ENCODE measurements around the gene CFAP54. TPM values are rescaled to one million over a fixed set of nuclear protein-coding genes. Genes with fewer than 3 reads are reported as not detected.
A peak's percentile ranks its signal among the peaks of the same experiment; 100 is the strongest.

Gene CFAP54
- total RNA-seq, 6 donors from 2014 or later = 0.66 to 48.8 (median 7.4) TPM

DNA sequence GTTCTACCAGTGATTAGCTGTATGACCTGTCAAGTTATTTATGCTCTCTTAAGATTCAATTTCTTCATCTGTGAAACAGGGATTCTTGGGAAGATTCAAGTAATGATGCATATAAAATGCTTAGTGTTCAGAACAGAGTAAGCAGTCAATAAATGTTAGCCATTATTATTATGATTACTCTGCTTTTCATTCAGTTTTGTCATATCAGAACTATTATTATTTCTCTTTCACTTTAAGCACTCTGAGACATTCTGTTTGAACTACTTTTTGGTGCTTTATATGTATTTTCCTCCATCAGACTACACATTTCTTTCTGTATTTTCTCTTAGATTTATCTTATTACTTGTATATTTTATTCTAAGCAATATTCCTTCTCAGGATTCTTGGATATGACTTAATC is 81.2 kb downstream of the CFAP54 start:
- no peak for ATAC-seq (ENCODE audit: low FRiP score in 2 of 2)
- Histone ChIP-seq H3K27ac (no peak overlapping the region), H3K9me3 (no peaks in the 10 kb centered on the region), H3K36me3 (no peaks in the 10 kb centered on the region), H3K4me3 (no peak overlapping the region), H3K27me3 (no peaks in the 10 kb centered on the region), H3K4me1 (no peaks in the 10 kb centered on the region)
- DNase-seq = no peak
- TF ChIP-seq POLR2A (IDR thresholded peaks at IDR 0.05) (no peak), EP300 (IDR thresholded peaks at IDR 0.05) (no peak), POLR2AphosphoS5 (IDR thresholded peaks at IDR 0.05) (no peak)
- TF ChIP-seq, protein P1, sequence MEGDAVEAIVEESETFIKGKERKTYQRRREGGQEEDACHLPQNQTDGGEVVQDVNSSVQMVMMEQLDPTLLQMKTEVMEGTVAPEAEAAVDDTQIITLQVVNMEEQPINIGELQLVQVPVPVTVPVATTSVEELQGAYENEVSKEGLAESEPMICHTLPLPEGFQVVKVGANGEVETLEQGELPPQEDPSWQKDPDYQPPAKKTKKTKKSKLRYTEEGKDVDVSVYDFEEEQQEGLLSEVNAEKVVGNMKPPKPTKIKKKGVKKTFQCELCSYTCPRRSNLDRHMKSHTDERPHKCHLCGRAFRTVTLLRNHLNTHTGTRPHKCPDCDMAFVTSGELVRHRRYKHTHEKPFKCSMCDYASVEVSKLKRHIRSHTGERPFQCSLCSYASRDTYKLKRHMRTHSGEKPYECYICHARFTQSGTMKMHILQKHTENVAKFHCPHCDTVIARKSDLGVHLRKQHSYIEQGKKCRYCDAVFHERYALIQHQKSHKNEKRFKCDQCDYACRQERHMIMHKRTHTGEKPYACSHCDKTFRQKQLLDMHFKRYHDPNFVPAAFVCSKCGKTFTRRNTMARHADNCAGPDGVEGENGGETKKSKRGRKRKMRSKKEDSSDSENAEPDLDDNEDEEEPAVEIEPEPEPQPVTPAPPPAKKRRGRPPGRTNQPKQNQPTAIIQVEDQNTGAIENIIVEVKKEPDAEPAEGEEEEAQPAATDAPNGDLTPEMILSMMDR (IDR thresholded peaks at IDR 0.05) = no peak

DNA sequence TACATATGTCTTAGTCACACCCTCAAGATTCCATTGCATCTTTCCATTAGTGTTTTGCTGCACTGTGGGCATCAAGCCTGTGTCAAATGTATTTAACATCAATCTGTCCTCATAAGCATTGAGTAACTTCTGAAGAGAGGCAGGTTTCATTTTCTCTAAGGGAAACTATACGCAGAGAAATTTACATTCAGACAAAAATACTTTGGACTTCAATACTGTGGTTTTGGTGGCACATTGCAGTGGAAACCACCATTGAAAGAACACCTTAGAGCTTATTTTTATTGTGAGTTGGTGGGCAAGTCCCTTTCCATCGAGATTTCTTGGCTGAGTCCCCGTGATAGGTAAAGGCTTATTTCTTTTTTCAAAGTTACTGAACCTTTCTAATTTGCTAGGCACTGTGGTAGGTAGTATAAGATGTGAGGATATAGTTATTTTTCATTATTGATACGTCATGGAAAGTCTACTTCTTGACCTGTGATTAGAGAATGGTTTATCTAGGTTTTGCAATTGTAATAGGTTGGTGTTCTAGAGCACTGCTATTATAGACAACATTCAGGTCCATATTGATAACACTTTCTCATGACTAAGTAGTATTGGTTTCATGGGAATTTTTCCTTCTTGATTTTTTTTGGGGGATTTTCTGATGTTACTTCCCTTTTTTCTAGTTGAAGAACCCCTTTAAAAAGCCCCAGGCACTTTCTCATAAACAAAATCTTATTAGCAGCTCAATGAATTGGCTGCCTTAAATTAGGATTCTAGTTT is 81.9 kb downstream of the CFAP54 start:
- H3K27ac ChIP-seq = no peak overlapping the region
- H3K36me3 ChIP-seq = no peaks in the 10 kb centered on the region
- H3K27me3 ChIP-seq = no peaks in the 10 kb centered on the region
- WGBS, 2 donors = 80 to 86% methylated on average over 4 of the region's 4 CpGs
- H3K4me3 ChIP-seq = no peak overlapping the region
- H3K9me3 ChIP-seq = no peaks in the 10 kb centered on the region
- TF ChIP-seq EP300 (IDR thresholded peaks at IDR 0.05) (no peak), POLR2A (IDR thresholded peaks at IDR 0.05) (no peak), POLR2AphosphoS5 (IDR thresholded peaks at IDR 0.05) (no peak)
- TF ChIP-seq, protein P1 (IDR thresholded peaks at IDR 0.05) = no peak
- ATAC-seq (ENCODE audit: low FRiP score in 2 of 2) (no peak), DNase-seq (no peak)
- H3K4me1 ChIP-seq = no peaks in the 10 kb centered on the region

DNA sequence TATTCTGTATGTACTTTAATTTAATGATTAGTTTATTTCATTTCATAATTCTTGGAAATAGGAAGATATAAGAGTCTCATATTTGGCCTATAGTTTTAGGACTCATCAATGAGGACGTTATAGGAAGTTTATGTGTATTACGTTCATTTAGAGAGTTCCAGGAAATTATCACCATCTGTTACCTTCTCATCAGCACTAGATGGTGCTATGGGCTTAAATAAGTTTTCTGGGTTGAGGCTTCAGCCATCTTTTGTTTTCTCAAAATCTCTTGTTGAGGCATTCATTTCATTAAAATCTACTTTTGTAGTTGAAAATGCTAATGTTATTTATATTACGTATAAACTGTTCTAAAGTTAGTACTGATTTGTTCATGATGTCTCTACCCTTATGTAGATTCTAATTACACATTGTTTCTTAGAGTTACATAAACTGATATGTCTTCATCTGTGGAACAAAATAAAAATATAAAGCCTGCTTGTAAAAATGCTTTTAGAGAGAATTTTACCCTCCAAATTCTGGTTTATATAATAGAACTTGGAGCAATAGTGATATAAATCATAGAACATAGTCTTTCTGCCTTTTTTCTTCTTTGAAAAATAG is 89.2 kb downstream of the CFAP54 start:
- peak in 1 of 2 donors; percentile 76 for ATAC-seq (ENCODE audit: low FRiP score in 2 of 2)
- 2% methylated on average over 3 of the region's 3 CpGs for WGBS, 2 donors
- DNase-seq = no peak
- H3K27ac ChIP-seq = no peak overlapping the region
- H3K9me3 ChIP-seq = no peaks in the 10 kb centered on the region
- H3K27me3 ChIP-seq = no peaks in the 10 kb centered on the region
- H3K4me1 ChIP-seq = no peaks in the 10 kb centered on the region
- H3K36me3 ChIP-seq = no peaks in the 10 kb centered on the region
- H3K4me3 ChIP-seq = no peak overlapping the region
- no peak for TF ChIP-seq POLR2A (IDR thresholded peaks at IDR 0.05)
- TF ChIP-seq, protein P1 (IDR thresholded peaks at IDR 0.05) = peak in 5 of 6 experiments; percentile 26 to 57 (median 34)

DNA sequence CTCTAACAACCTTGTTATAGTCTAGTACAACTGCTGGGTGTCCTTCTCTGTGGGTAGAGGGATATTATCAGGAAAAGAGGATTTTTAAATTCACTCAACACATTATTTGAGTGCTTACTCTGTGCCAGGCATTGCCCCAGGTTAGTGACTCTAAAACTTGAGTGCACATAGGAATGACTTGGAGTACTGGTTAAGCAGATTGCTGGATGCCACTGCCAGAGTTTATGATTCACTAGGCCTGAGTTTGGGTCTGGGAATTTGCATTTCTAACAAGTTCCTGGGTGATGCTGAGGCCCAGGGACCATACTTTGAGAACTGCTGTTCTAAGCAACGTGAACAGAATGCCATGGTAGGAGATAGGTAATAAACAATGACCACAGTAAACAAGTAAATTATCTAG is 96.6 kb downstream of the CFAP54 start:
- ATAC-seq (ENCODE audit: low FRiP score in 2 of 2) = no peak
- Histone ChIP-seq H3K4me3 (no peak overlapping the region), H3K9me3 (no peaks in the 10 kb centered on the region), H3K36me3 (no peaks in the 10 kb centered on the region), H3K27ac (no peak overlapping the region), H3K27me3 (no peaks in the 10 kb centered on the region), H3K4me1 (no peaks in the 10 kb centered on the region)
- WGBS, 2 donors = 79 to 83% methylated on average over 1 of the region's 1 CpG
- no peak for DNase-seq
- TF ChIP-seq POLR2AphosphoS5 (IDR thresholded peaks at IDR 0.05) (no peak), POLR2A (IDR thresholded peaks at IDR 0.05) (no peak), EP300 (IDR thresholded peaks at IDR 0.05) (no peak)
- TF ChIP-seq, protein P1 (IDR thresholded peaks at IDR 0.05) = no peak

DNA sequence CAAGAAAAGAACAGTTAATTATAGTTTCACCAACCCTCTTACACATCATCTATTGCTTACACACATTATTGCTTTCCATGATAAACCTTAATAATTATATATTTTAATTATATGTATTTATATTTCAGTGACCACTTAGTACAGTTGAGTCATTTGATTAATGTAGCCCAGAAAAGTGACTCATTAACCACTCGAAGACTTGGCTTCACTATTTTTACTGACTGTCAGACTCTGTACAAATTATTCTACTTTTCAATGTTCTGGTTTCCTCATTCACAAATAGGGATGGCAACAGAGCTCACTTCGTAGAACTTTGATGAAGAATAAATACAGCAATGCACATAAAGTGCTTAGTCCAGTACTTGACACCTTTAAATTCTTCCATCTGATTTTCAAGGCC is 98.3 kb downstream of the CFAP54 start:
- ATAC-seq (ENCODE audit: low FRiP score in 2 of 2) = no peak
- 70 to 74% methylated on average over 2 of the region's 2 CpGs for WGBS, 2 donors
- Histone ChIP-seq H3K9me3 (no peaks in the 10 kb centered on the region), H3K4me1 (no peaks in the 10 kb centered on the region), H3K27ac (no peak overlapping the region), H3K36me3 (no peaks in the 10 kb centered on the region), H3K4me3 (no peak overlapping the region), H3K27me3 (no peaks in the 10 kb centered on the region)
- DNase-seq = no peak
- no peak for TF ChIP-seq POLR2AphosphoS5 (IDR thresholded peaks at IDR 0.05)
- TF ChIP-seq, protein P1 (IDR thresholded peaks at IDR 0.05) = no peak
- no peak for TF ChIP-seq EP300 (IDR thresholded peaks at IDR 0.05)
- no peak for TF ChIP-seq POLR2A (IDR thresholded peaks at IDR 0.05)

Measured in upper lobe of left lung (tissue), 6 donors.